Mammary epithelial cell (primary cell): ENCODE data around the gene SCRN3.

Source experiments
- EZH2 ChIP-seq: IDR thresholded peaks from 2 replicates; pipeline ENCODE4 v1.6.1; 2012; ENCODE audit warnings: low read length, inconsistent platforms, borderline replicate concordance
- TF ChIP-seq, protein P1 (sequence below), 2 donors: IDR thresholded peaks in 1 of 2; conservative IDR thresholded peaks in 1 of 2; 2 replicates each; pipeline ENCODE4 v1.5.1; 2011 to 2012; ENCODE audit warnings: inconsistent platforms in 2 of 2, low read length in 2 of 2, mild to moderate bottlenecking in 2 of 2, control low read depth in 1 of 2, low read depth in 1 of 2; ENCODE audit not compliant: insufficient read depth in 1 of 2; ENCODE audit errors: extremely low read depth in 1 of 2

DNA sequence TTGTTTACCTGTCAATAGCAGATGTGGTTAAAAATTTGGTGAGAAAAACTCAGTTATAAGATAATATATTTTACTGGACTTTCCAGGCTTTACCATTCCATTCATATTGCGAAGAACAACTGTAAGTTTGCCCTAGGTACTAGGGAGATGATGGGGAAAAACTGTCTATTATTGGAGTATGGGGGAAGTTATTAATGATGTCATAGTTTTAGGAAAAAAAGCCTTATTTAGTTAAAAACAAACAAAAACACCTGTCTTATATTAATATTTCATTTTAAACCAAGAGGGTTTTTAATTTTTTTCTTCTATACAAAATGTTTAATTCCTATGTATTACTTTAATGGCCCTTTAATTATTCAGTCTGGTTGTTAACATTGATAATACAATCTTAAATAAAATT, 42.5 kb upstream of the SCRN3 start:
- TF ChIP-seq, protein P1, sequence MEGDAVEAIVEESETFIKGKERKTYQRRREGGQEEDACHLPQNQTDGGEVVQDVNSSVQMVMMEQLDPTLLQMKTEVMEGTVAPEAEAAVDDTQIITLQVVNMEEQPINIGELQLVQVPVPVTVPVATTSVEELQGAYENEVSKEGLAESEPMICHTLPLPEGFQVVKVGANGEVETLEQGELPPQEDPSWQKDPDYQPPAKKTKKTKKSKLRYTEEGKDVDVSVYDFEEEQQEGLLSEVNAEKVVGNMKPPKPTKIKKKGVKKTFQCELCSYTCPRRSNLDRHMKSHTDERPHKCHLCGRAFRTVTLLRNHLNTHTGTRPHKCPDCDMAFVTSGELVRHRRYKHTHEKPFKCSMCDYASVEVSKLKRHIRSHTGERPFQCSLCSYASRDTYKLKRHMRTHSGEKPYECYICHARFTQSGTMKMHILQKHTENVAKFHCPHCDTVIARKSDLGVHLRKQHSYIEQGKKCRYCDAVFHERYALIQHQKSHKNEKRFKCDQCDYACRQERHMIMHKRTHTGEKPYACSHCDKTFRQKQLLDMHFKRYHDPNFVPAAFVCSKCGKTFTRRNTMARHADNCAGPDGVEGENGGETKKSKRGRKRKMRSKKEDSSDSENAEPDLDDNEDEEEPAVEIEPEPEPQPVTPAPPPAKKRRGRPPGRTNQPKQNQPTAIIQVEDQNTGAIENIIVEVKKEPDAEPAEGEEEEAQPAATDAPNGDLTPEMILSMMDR (conservative IDR thresholded peaks at IDR 0.05 in 1 of 2, IDR thresholded peaks at IDR 0.05 in 1 of 2; ENCODE audit: extremely low read depth in 1 of 2, insufficient read depth in 1 of 2, low read depth in 1 of 2, low read length in 2 of 2): no peak
- TF ChIP-seq EZH2: no peak
